Type B pancreatic cell (in vitro differentiated cells): ENCODE measurements around the gene SMPD2. TPM values are rescaled to one million over a fixed set of nuclear protein-coding genes. Genes with fewer than 3 reads are reported as not detected.

ENCODE experiments used
- DNase-seq: peaks from one replicate; pipeline ENCODE4 v3.0.0; 2021; ENCODE audit warnings: mixed read lengths; ENCODE audit not compliant: unreplicated experiment; ENCODE audit errors: extremely low spot score
- H3K27ac Mint-ChIP-seq: 2 replicates; pipeline ENCODE4 v1.8.0; 2021; ENCODE audit warnings: mild to moderate bottlenecking, mixed read lengths
- H3K27me3 Mint-ChIP-seq: 2 replicates; pipeline ENCODE4 v1.8.0; 2021; ENCODE audit warnings: mixed read lengths
- H3K36me3 Mint-ChIP-seq: 2 replicates; pipeline ENCODE4 v1.8.0; 2021; ENCODE audit warnings: mixed read lengths
- H3K4me1 Mint-ChIP-seq: one replicate; pipeline ENCODE4 v1.8.0; 2021; ENCODE audit warnings: mixed read lengths; ENCODE audit not compliant: unreplicated experiment
- H3K4me3 Mint-ChIP-seq: 2 replicates; pipeline ENCODE4 v1.8.0; 2021; ENCODE audit warnings: mild to moderate bottlenecking, mixed read lengths
- H3K9me3 Mint-ChIP-seq: 2 replicates; pipeline ENCODE4 v1.8.0; 2021; ENCODE audit warnings: mixed read lengths
- CTCF ChIP-seq: fragments of 200-600 bp; sonication (generic); conservative IDR thresholded peaks from 2 replicates; pipeline ENCODE4 v1.5.0; 2021; ENCODE audit warnings: antibody characterized with exemption, mild to moderate bottlenecking
- total RNA-seq: library from RNA; stranded (reverse); gene quantifications from 2 replicates; pipeline ENCODE4 v1.2.1, GENCODE V29; 2021; ENCODE audit warnings: low replicate concordance

The SMPD2 gene
- total RNA-seq, 1 donor from 2014 or later: 13.7 TPM

GRCh38 chr6:109471105-109471810 lies 30.7 kb downstream of the SMPD2 start:
- no peak overlapping the region for H3K27ac Mint-ChIP-seq
- H3K4me3 Mint-ChIP-seq: no peak overlapping the region
- peaks cover 8% of the 10 kb centered on the region for H3K4me1 Mint-ChIP-seq
- TF ChIP-seq CTCF: no peak
- no peaks in the 10 kb centered on the region for H3K9me3 Mint-ChIP-seq
- no peaks in the 10 kb centered on the region for H3K27me3 Mint-ChIP-seq
- no peak for DNase-seq
- peaks cover 51% of the 10 kb centered on the region for H3K36me3 Mint-ChIP-seq

- Mint-ChIP-seq H3K27me3 (no peaks in the 10 kb centered on the region), H3K36me3 (peaks cover 49% of the 10 kb centered on the region), H3K27ac (no peak overlapping the region), H3K4me3 (no peak overlapping the region), H3K4me1 (peaks cover 8% of the 10 kb centered on the region), H3K9me3 (no peaks in the 10 kb centered on the region)
- no peak for TF ChIP-seq CTCF
- no peak for DNase-seq
Observed at GRCh38 chr6:109472132-109472995, 31.8 kb downstream of the SMPD2 start.

GRCh38 chr6:109473120-109473519 lies 32.6 kb downstream of the SMPD2 start:
- peaks cover 15% of the 10 kb centered on the region for H3K4me1 Mint-ChIP-seq
- TF ChIP-seq CTCF: no peak
- DNase-seq: no peak
- H3K36me3 Mint-ChIP-seq: peaks cover 45% of the 10 kb centered on the region
- no peak overlapping the region for H3K4me3 Mint-ChIP-seq
- no peaks in the 10 kb centered on the region for H3K27me3 Mint-ChIP-seq
- H3K27ac Mint-ChIP-seq: no peak overlapping the region
- no peaks in the 10 kb centered on the region for H3K9me3 Mint-ChIP-seq

- no peak for DNase-seq
- Mint-ChIP-seq H3K36me3 (peaks cover 39% of the 10 kb centered on the region), H3K9me3 (no peaks in the 10 kb centered on the region), H3K4me1 (peaks cover 21% of the 10 kb centered on the region), H3K27me3 (no peaks in the 10 kb centered on the region), H3K27ac (no peak overlapping the region), H3K4me3 (no peak overlapping the region)
- TF ChIP-seq CTCF: no peak
Observed at GRCh38 chr6:109474995-109475394, 34.5 kb downstream of the SMPD2 start.

GRCh38 chr6:109475625-109476024 lies 35.1 kb downstream of the SMPD2 start:
- no peak for TF ChIP-seq CTCF
- Mint-ChIP-seq H3K4me1 (peaks cover 25% of the 10 kb centered on the region), H3K4me3 (no peak overlapping the region), H3K27ac (no peak overlapping the region), H3K27me3 (no peaks in the 10 kb centered on the region), H3K9me3 (no peaks in the 10 kb centered on the region), H3K36me3 (peaks cover 42% of the 10 kb centered on the region)
- DNase-seq: no peak
